Measurements from ENCODE around the gene TNNT1. TPM values are rescaled to one million over a fixed set of nuclear protein-coding genes. Genes with fewer than 3 reads are reported as not detected.
A peak's percentile ranks its signal among the peaks of the same experiment; 100 is the strongest.
"Not testable (repeated sequence)": the region's sequence is repeated elsewhere in the genome, so short reads cannot be mapped to it uniquely, and the experiment has no call there.

TNNT1 gene
- total RNA-seq, 1 donor from 2014 or later, result not detected

- DNase-seq (ENCODE audit: low read depth in 2 of 2), result no peak
These were observed 22.4 kb upstream of the TNNT1 start for GRCh38 chr19:55171440-55171839.

- no peak for DNase-seq (ENCODE audit: low read depth in 2 of 2)
These were observed 20.1 kb upstream of the TNNT1 start for GRCh38 chr19:55169136-55169535.

- DNase-seq (ENCODE audit: low read depth in 2 of 2), result peak; percentile 98 to 99
These were observed 17.7 kb upstream of the TNNT1 start, which contains the start of gene DNAAF3 for GRCh38 chr19:55166530-55167268. Gene DNAAF3, minus strand, starts transcription at chr19:55166613. Its CDS starts 200 bp downstream, at chr19:55166413.

- DNase-seq (ENCODE audit: low read depth in 2 of 2), result peak; percentile 81 to 90
These were observed 17.0 kb upstream of the TNNT1 start for GRCh38 chr19:55165952-55166529.

GRCh38 chr19:55161571-55162322, 12.7 kb upstream of the TNNT1 start:
- no peak for DNase-seq (ENCODE audit: low read depth in 2 of 2)

- no peak for DNase-seq (ENCODE audit: low read depth in 2 of 2)
These were observed 12.0 kb upstream of the TNNT1 start for GRCh38 chr19:55160986-55161365.

GRCh38 chr19:55160128-55160985, 11.4 kb upstream of the TNNT1 start:
- DNase-seq (ENCODE audit: low read depth in 2 of 2), result peak; percentile 85 to 88

GRCh38 chr19:55158848-55159749, 10.1 kb upstream of the TNNT1 start:
- no peak for DNase-seq (ENCODE audit: low read depth in 2 of 2)

- no peak for DNase-seq (ENCODE audit: low read depth in 2 of 2)
These were observed 9.4 kb upstream of the TNNT1 start for GRCh38 chr19:55158423-55158822.

- DNase-seq (ENCODE audit: low read depth in 2 of 2), result no peak
These were observed 8.3 kb upstream of the TNNT1 start, which contains the start of gene TNNI3 for GRCh38 chr19:55157064-55157908. Gene TNNI3, minus strand, starts transcription at chr19:55157732. Its CDS starts 143 bp downstream, at chr19:55157589.

GRCh38 chr19:55156202-55157063, 7.4 kb upstream of the TNNT1 start:
- DNase-seq (ENCODE audit: low read depth in 2 of 2), result peak; percentile 45 to 47

- DNase-seq (ENCODE audit: low read depth in 2 of 2), result not testable (repeated sequence)
These were observed 6.8 kb upstream of the TNNT1 start for GRCh38 chr19:55155784-55156183.

- DNase-seq (ENCODE audit: low read depth in 2 of 2), result no peak
These were observed 4.8 kb upstream of the TNNT1 start for GRCh38 chr19:55153652-55154264.

GRCh38 chr19:55152017-55152416, 3.0 kb upstream of the TNNT1 start:
- DNase-seq (ENCODE audit: low read depth in 2 of 2), result no peak

- no peak for DNase-seq (ENCODE audit: low read depth in 2 of 2)
These were observed 1.3 kb downstream of the TNNT1 start for GRCh38 chr19:55147545-55148251.

GRCh38 chr19:55146705-55147273, 2.2 kb downstream of the TNNT1 start:
- DNase-seq (ENCODE audit: low read depth in 2 of 2), result no peak
